GM13977 (cell line): ENCODE results near the gene PHPT1.
"Not testable (repeated sequence)": the region's sequence is repeated elsewhere in the genome, so short reads cannot be mapped to it uniquely, and the experiment has no call there.

Experiments
- DNase-seq: peaks from one replicate; pipeline ENCODE4 v3.0.0; 2012; ENCODE audit warnings: low spot score
- CTCF ChIP-seq: IDR thresholded peaks from 2 replicates; pipeline ENCODE4 v1.5.1; 2012; ENCODE audit warnings: mild to moderate bottlenecking, control low read depth; ENCODE audit not compliant: insufficient read depth; ENCODE audit errors: extremely low read depth, missing control alignments
- in situ Hi-C: fragments of 300-500 bp; cut with MboI; formaldehyde crosslinking; loops from one replicate; pipeline ENCODE4 v1.12.0; 2022; ENCODE audit warnings: low sequenced_read_pairs, low pct_unique_long_range_greater_than_20kb, mixed read lengths, inconsistent platforms; ENCODE audit not compliant: unreplicated experiment

Gene PHPT1

DNA sequence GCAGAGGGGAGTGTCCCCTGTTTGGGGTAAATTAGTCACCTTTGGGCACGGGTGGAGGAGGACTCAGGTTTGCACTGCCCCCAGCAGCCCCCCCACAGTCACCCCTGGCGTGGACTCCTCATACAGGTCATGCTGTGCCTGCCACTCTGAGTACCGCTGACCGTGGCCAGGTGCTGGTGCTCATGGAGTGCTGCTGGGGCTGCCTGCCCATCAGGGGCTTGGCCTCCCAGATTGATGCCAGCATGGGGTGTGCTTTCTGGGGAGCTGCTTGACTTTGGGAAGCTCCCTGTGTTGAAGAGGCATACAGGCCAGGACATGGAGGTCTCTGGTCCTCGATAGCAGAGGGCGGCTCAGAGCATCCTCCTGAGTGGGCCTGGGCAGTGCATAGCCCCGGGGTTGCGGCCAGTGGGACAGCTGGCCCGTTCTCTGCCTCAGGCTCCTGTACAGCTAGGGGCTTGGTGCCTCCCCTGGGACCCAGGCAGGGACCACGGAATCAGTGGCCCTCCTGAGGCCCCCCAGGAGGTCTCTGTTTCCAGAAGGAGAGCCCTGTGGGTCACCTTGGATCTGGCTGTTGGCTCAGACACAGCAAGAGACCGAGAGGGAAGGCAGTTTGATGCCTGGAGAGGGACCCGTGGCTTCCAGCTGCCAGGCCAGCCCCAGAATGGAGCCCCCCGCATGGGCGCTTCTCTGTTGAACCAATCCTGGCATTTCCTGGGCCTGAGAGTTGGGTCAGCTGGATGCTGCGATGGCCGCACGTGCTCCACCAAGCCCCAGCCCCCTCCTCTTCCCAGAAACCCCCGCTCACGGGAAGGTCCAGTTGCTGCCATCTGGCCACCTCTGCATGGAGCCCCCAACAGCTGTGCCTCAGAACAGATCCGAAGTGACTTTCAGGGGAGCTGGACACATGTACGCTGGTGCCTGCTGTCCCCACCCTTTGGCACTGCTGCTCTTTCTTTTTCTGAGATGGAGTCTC lies 13.0 kb upstream of the PHPT1 start:
- in situ Hi-C loops = no loop called here
- TF ChIP-seq CTCF = no peak
- no peak for DNase-seq

- in situ Hi-C loops = no loop called here
- no peak for DNase-seq
- TF ChIP-seq CTCF = no peak
These were observed 11.9 kb upstream of the PHPT1 start for GRCh38 chr9:136837146-136837855.

DNA sequence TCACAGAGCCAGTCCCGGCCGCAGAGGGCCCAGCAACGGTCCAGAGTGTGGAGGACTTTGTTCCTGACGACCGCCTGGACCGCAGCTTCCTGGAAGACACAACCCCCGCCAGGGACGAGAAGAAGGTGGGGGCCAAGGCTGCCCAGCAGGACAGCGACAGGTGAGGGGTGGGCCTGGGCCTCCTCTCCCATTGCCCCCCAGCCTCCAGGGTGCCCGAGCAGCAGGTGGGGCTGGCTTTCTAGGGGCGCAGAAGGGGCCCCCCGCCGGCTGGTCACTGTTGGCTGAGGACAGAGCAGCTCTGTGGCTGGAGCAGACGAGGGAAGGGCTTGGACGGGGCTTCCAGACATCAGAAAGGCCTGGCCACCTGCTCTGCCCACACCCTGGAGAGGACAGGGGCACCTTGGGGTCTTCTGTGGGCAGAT lies 11.3 kb upstream of the PHPT1 start:
- DNase-seq, in situ Hi-C loops: not testable (repeated sequence)

DNA sequence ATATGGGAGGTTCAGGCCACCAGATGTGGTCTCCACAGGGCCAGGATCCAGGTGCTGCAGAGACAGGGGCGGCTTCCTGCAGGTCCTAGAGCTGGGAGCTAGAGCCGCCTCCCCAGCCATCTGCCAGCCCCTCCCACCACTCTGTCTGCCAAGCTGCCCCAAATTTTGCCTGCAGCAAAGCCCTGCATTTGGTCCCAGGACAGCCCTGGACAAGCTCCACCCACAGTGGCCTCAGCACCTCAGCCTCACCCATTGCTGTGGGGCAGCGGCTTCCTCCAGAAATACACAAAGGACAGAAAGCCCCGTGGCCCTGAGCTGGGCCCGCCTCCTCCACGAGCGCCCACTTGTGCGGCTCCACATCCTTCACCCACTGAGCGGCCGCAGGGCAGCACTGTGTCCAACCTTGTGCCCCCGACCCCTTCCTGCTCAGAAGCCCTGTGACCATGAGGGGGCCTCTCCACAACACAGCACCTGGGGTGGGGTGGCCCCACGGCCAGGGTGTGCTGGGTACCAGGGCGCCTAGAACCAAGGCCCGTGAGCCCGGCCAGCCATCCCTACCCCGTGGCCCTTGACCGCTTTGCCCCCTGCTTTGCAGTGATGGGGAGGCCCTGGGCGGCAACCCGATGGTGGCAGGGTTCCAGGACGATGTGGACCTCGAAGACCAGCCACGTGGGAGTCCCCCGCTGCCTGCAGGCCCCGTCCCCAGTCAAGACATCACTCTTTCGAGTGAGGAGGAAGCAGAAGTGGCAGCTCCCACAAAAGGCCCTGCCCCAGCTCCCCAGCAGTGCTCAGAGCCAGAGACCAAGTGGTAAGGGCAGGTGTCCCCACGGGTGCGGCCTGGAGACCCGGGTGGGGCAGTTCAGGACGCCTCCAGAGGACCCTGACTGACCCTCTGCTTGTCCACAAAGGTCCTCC lies 10.6 kb upstream of the PHPT1 start:
- no peak for TF ChIP-seq CTCF
- DNase-seq = no peak
- in situ Hi-C loops = no loop called here

DNA sequence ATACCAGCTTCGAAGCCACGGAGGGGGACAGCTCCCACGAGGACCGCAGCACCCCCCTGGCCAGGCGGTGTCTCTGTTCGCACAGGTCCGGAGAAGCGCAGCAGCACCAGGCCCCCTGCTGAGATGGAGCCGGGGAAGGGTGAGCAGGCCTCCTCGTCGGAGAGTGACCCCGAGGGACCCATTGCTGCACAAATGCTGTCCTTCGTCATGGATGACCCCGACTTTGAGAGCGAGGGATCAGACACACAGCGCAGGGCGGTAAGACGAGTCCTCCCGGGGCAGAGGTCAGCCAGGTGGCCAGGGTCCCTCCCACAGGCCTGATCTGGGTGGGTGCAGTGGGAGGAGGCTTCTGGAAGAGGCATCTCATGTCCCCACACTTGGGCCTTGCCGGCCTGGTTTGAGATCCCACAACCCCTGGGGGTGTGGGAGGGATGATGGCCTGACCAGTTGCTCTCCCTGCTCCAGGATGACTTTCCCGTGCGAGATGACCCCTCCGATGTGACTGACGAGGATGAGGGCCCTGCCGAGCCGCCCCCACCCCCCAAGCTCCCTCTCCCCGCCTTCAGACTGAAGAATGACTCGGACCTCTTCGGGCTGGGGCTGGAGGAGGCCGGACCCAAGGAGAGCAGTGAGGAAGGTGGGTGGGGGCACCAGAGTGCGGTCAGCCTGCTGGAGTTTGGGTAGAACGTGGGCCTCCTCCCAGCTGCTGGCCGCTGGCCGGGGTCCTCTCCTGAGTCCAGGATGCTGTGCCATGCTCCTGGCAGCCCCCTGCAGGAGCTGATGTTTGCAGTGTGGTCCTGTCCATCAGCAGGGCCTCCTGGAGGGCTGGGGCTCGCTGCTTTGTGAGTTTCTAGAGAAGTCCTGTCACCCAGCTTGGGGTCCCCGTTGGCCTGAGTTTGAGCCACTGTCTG lies 9.7 kb upstream of the PHPT1 start:
- no peak for DNase-seq
- TF ChIP-seq CTCF = no peak
- in situ Hi-C loops = no loop called here

- no peak for DNase-seq
- no peak for TF ChIP-seq CTCF
- in situ Hi-C loops = no loop called here
These were observed 8.9 kb upstream of the PHPT1 start for GRCh38 chr9:136840140-136840876.
